Activated naive CD8-positive, alpha-beta T cell treated with anti-CD3 and anti-CD28 coated beads for 36 hours (primary cell): ENCODE results near the gene PXN. TPM values are rescaled to one million over a fixed set of nuclear protein-coding genes. Genes with fewer than 3 reads are reported as not detected.
A peak's percentile ranks its signal among the peaks of the same experiment; 100 is the strongest.
"Not testable (repeated sequence)": the region's sequence is repeated elsewhere in the genome, so short reads cannot be mapped to it uniquely, and the experiment has no call there.

Experiments used
- DNase-seq: peaks from one replicate; pipeline ENCODE4 v3.0.0; 2021
- H3K27ac Mint-ChIP-seq: one replicate; pipeline ENCODE4 v1.8.0; 2022; ENCODE audit warnings: mild to moderate bottlenecking, moderate library complexity, mixed read lengths
- H3K27me3 Mint-ChIP-seq: one replicate; pipeline ENCODE4 v1.8.0; 2022; ENCODE audit warnings: mild to moderate bottlenecking, mixed read lengths
- H3K36me3 Mint-ChIP-seq: one replicate; pipeline ENCODE4 v1.8.0; 2021; ENCODE audit warnings: mild to moderate bottlenecking, mixed read lengths
- H3K4me1 Mint-ChIP-seq: one replicate; pipeline ENCODE4 v1.8.0; 2021; ENCODE audit warnings: mixed read lengths
- H3K4me3 Mint-ChIP-seq: one replicate; pipeline ENCODE4 v1.8.0; 2022; ENCODE audit warnings: mild to moderate bottlenecking, moderate library complexity, mixed read lengths
- H3K9me3 Mint-ChIP-seq: one replicate; pipeline ENCODE4 v1.8.0; 2022; ENCODE audit warnings: mixed read lengths
- total RNA-seq, 2 experiments: library from RNA; stranded (reverse); gene quantifications; one replicate each; pipeline ENCODE4 v1.2.3, GENCODE V29; 2021

PXN gene
- total RNA-seq, 2 experiments from 2014 or later, result 37.1 to 39.2 TPM

- H3K9me3 Mint-ChIP-seq, result no peaks in the 10 kb centered on the region
- peak overlapping the region; percentile 83 for H3K4me3 Mint-ChIP-seq
- no peaks in the 10 kb centered on the region for H3K36me3 Mint-ChIP-seq
- H3K27ac Mint-ChIP-seq, result peak overlapping the region; percentile 45
- no peaks in the 10 kb centered on the region for H3K27me3 Mint-ChIP-seq
- H3K4me1 Mint-ChIP-seq, result peaks cover 39% of the 10 kb centered on the region
- no peak for DNase-seq
Observed at GRCh38 chr12:120266180-120266870, 795 bp upstream of the PXN start.

- no peaks in the 10 kb centered on the region for H3K36me3 Mint-ChIP-seq
- H3K27me3 Mint-ChIP-seq, result no peaks in the 10 kb centered on the region
- peaks cover 49% of the 10 kb centered on the region for H3K4me1 Mint-ChIP-seq
- no peaks in the 10 kb centered on the region for H3K9me3 Mint-ChIP-seq
- peak overlapping the region; percentile 82 for H3K4me3 Mint-ChIP-seq
- H3K27ac Mint-ChIP-seq, result peak overlapping the region; percentile 69
- no peak for DNase-seq
Observed at GRCh38 chr12:120264904-120265472, 542 bp downstream of the PXN start.

- Mint-ChIP-seq H3K36me3 (no peaks in the 10 kb centered on the region), H3K9me3 (no peaks in the 10 kb centered on the region), H3K4me1 (peaks cover 56% of the 10 kb centered on the region), H3K27me3 (no peaks in the 10 kb centered on the region), H3K4me3 (peak overlapping the region; percentile 82), H3K27ac (peak overlapping the region; percentile 69)
- no peak for DNase-seq
Observed at GRCh38 chr12:120264086-120264903, 1.2 kb downstream of the PXN start.

GRCh38 chr12:120263748-120264085 lies 1.8 kb downstream of the PXN start:
- Mint-ChIP-seq H3K27ac (peak overlapping the region; percentile 62), H3K4me1 (peaks cover 57% of the 10 kb centered on the region), H3K36me3 (no peaks in the 10 kb centered on the region), H3K27me3 (no peaks in the 10 kb centered on the region), H3K9me3 (no peaks in the 10 kb centered on the region), H3K4me3 (peak overlapping the region; percentile 82)
- no peak for DNase-seq

- no peak for DNase-seq
- H3K27me3 Mint-ChIP-seq, result no peaks in the 10 kb centered on the region
- no peaks in the 10 kb centered on the region for H3K9me3 Mint-ChIP-seq
- H3K36me3 Mint-ChIP-seq, result no peaks in the 10 kb centered on the region
- peak overlapping the region; percentile 83 for H3K27ac Mint-ChIP-seq
- peak overlapping the region; percentile 82 for H3K4me3 Mint-ChIP-seq
- H3K4me1 Mint-ChIP-seq, result peaks cover 61% of the 10 kb centered on the region
Observed at GRCh38 chr12:120262852-120263747, 2.4 kb downstream of the PXN start.

- Mint-ChIP-seq H3K4me3 (peak overlapping the region; percentile 73), H3K36me3 (no peaks in the 10 kb centered on the region), H3K9me3 (no peaks in the 10 kb centered on the region), H3K4me1 (peaks cover 68% of the 10 kb centered on the region), H3K27me3 (no peaks in the 10 kb centered on the region), H3K27ac (peak overlapping the region; percentile 83)
- DNase-seq, result peak; percentile 28
Observed at GRCh38 chr12:120261951-120262851, 3.3 kb downstream of the PXN start.

GRCh38 chr12:120260607-120261006 lies 4.9 kb downstream of the PXN start:
- no peak for DNase-seq
- no peaks in the 10 kb centered on the region for H3K36me3 Mint-ChIP-seq
- H3K4me1 Mint-ChIP-seq, result peaks cover 71% of the 10 kb centered on the region
- H3K4me3 Mint-ChIP-seq, result no peak overlapping the region
- no peaks in the 10 kb centered on the region for H3K27me3 Mint-ChIP-seq
- no peaks in the 10 kb centered on the region for H3K9me3 Mint-ChIP-seq
- H3K27ac Mint-ChIP-seq, result no peak overlapping the region

- DNase-seq, result no peak
- Mint-ChIP-seq H3K27me3 (no peaks in the 10 kb centered on the region), H3K9me3 (no peaks in the 10 kb centered on the region), H3K27ac (peak overlapping the region; percentile 43), H3K4me3 (no peak overlapping the region), H3K36me3 (peaks cover 4% of the 10 kb centered on the region), H3K4me1 (peaks cover 74% of the 10 kb centered on the region)
Observed at GRCh38 chr12:120259418-120260202, 5.9 kb downstream of the PXN start.

- no peaks in the 10 kb centered on the region for H3K9me3 Mint-ChIP-seq
- no peaks in the 10 kb centered on the region for H3K27me3 Mint-ChIP-seq
- DNase-seq, result no peak
- peaks cover 70% of the 10 kb centered on the region for H3K4me1 Mint-ChIP-seq
- no peak overlapping the region for H3K4me3 Mint-ChIP-seq
- peak overlapping the region; percentile 50 for H3K27ac Mint-ChIP-seq
- peaks cover 4% of the 10 kb centered on the region for H3K36me3 Mint-ChIP-seq
Observed at GRCh38 chr12:120258323-120258896, 7.1 kb downstream of the PXN start.

- no peak for DNase-seq
- Mint-ChIP-seq H3K4me1 (peaks cover 71% of the 10 kb centered on the region), H3K4me3 (no peak overlapping the region)
Observed at GRCh38 chr12:120257041-120257821, 8.3 kb downstream of the PXN start.

GRCh38 chr12:120254809-120255208 lies 10.7 kb downstream of the PXN start:
- Mint-ChIP-seq H3K9me3 (no peaks in the 10 kb centered on the region), H3K27ac (peak overlapping the region; percentile 53), H3K4me3 (no peak overlapping the region), H3K4me1 (peaks cover 70% of the 10 kb centered on the region), H3K27me3 (no peaks in the 10 kb centered on the region), H3K36me3 (peaks cover 12% of the 10 kb centered on the region)
- no peak for DNase-seq

More at GRCh38 chr12:120257041-120257821, 8.3 kb downstream of the PXN start:
- no peaks in the 10 kb centered on the region for H3K9me3 Mint-ChIP-seq
- H3K36me3 Mint-ChIP-seq, result peaks cover 4% of the 10 kb centered on the region
- no peak overlapping the region for H3K27ac Mint-ChIP-seq
- H3K27me3 Mint-ChIP-seq, result no peaks in the 10 kb centered on the region

- Mint-ChIP-seq H3K4me3 (peak overlapping the region; percentile 53), H3K36me3 (peaks cover 13% of the 10 kb centered on the region), H3K4me1 (peaks cover 75% of the 10 kb centered on the region), H3K27ac (peak overlapping the region; percentile 82)
- DNase-seq, H3K27me3 Mint-ChIP-seq, H3K9me3 Mint-ChIP-seq: not testable (repeated sequence)
Observed at GRCh38 chr12:120253313-120253712, 12.2 kb downstream of the PXN start.
